Osteocyte (in vitro differentiated cells): ENCODE results near the gene CTTNBP2. TPM values are rescaled to one million over a fixed set of nuclear protein-coding genes. Genes with fewer than 3 reads are reported as not detected.

Source experiments
- DNase-seq: peaks from one replicate; pipeline ENCODE4 v3.0.0; 2021; ENCODE audit warnings: mixed read lengths; ENCODE audit not compliant: unreplicated experiment; ENCODE audit errors: extremely low spot score
- H3K27ac Mint-ChIP-seq: one replicate; pipeline ENCODE4 v1.8.0; 2021; ENCODE audit warnings: mild to moderate bottlenecking, mixed read lengths; ENCODE audit not compliant: unreplicated experiment
- H3K27me3 Mint-ChIP-seq: one replicate; pipeline ENCODE4 v1.8.0; 2021; ENCODE audit warnings: mixed read lengths; ENCODE audit not compliant: unreplicated experiment
- H3K36me3 Mint-ChIP-seq: one replicate; pipeline ENCODE4 v1.8.0; 2021; ENCODE audit warnings: mixed read lengths; ENCODE audit not compliant: unreplicated experiment
- H3K4me1 Mint-ChIP-seq: one replicate; pipeline ENCODE4 v1.8.0; 2021; ENCODE audit warnings: mixed read lengths; ENCODE audit not compliant: unreplicated experiment
- H3K4me3 Mint-ChIP-seq: one replicate; pipeline ENCODE4 v1.8.0; 2021; ENCODE audit warnings: mild to moderate bottlenecking, moderate library complexity, mixed read lengths; ENCODE audit not compliant: unreplicated experiment
- H3K9me3 Mint-ChIP-seq: one replicate; pipeline ENCODE4 v1.8.0; 2021; ENCODE audit warnings: mixed read lengths; ENCODE audit not compliant: unreplicated experiment
- CTCF ChIP-seq: fragments of 200-600 bp; sonication (generic); IDR thresholded peaks from 2 replicates; pipeline ENCODE4 v1.5.0; 2021; ENCODE audit warnings: antibody characterized with exemption, mild to moderate bottlenecking, moderate library complexity
- total RNA-seq: library from RNA; stranded (reverse); gene quantifications from 2 replicates; pipeline ENCODE4 v1.2.1, GENCODE V29; 2021

CTTNBP2 gene
- total RNA-seq, 1 donor from 2014 or later = 2.3 TPM

- DNase-seq = no peak
- no peak overlapping the region for H3K4me3 Mint-ChIP-seq
- peaks cover 2% of the 10 kb centered on the region for H3K4me1 Mint-ChIP-seq
- H3K27me3 Mint-ChIP-seq = no peaks in the 10 kb centered on the region
- peaks cover 10% of the 10 kb centered on the region for H3K9me3 Mint-ChIP-seq
- no peak for TF ChIP-seq CTCF
- H3K36me3 Mint-ChIP-seq = peaks cover 8% of the 10 kb centered on the region
- no peak overlapping the region for H3K27ac Mint-ChIP-seq
These were observed 35.4 kb downstream of the CTTNBP2 start for GRCh38 chr7:117837841-117838240.

GRCh38 chr7:117835016-117835664 is 38.1 kb downstream of the CTTNBP2 start:
- no peak for TF ChIP-seq CTCF
- H3K4me3 Mint-ChIP-seq = no peak overlapping the region
- H3K36me3 Mint-ChIP-seq = peaks cover 3% of the 10 kb centered on the region
- DNase-seq = no peak
- peaks cover 6% of the 10 kb centered on the region for H3K9me3 Mint-ChIP-seq
- H3K27me3 Mint-ChIP-seq = no peaks in the 10 kb centered on the region
- peaks cover 7% of the 10 kb centered on the region for H3K4me1 Mint-ChIP-seq
- no peak overlapping the region for H3K27ac Mint-ChIP-seq

- Mint-ChIP-seq H3K27me3 (no peaks in the 10 kb centered on the region), H3K4me3 (no peak overlapping the region), H3K36me3 (peaks cover 1% of the 10 kb centered on the region), H3K4me1 (peaks cover 38% of the 10 kb centered on the region), H3K27ac (no peak overlapping the region), H3K9me3 (no peaks in the 10 kb centered on the region)
- DNase-seq = no peak
- no peak for TF ChIP-seq CTCF
These were observed 42.8 kb downstream of the CTTNBP2 start for GRCh38 chr7:117830422-117830954.

GRCh38 chr7:117829450-117830117 is 43.7 kb downstream of the CTTNBP2 start:
- no peak overlapping the region for H3K4me3 Mint-ChIP-seq
- H3K4me1 Mint-ChIP-seq = peaks cover 45% of the 10 kb centered on the region
- H3K36me3 Mint-ChIP-seq = peaks cover 1% of the 10 kb centered on the region
- no peak for TF ChIP-seq CTCF
- no peaks in the 10 kb centered on the region for H3K9me3 Mint-ChIP-seq
- no peaks in the 10 kb centered on the region for H3K27me3 Mint-ChIP-seq
- peak overlapping the region; percentile 91 for H3K27ac Mint-ChIP-seq
- no peak for DNase-seq

GRCh38 chr7:117828825-117829224 is 44.4 kb downstream of the CTTNBP2 start:
- no peak overlapping the region for H3K4me3 Mint-ChIP-seq
- no peak for DNase-seq
- H3K27ac Mint-ChIP-seq = peak overlapping the region; percentile 91
- H3K36me3 Mint-ChIP-seq = peaks cover 1% of the 10 kb centered on the region
- no peak for TF ChIP-seq CTCF
- H3K9me3 Mint-ChIP-seq = no peaks in the 10 kb centered on the region
- no peaks in the 10 kb centered on the region for H3K27me3 Mint-ChIP-seq
- peaks cover 47% of the 10 kb centered on the region for H3K4me1 Mint-ChIP-seq
